ENCODE results near the gene C5orf63.
"Not testable (repeated sequence)": the region's sequence is repeated elsewhere in the genome, so short reads cannot be mapped to it uniquely, and the experiment has no call there.

Gene C5orf63
- total RNA-seq, result 3.1 to 3.6 reads per million in 2 donors

GRCh38 chr5:127072861-127073846 is at the start of gene C5orf63:
C5orf63 (minus strand) TSS chr5:127073502; CDS start chr5:127058995, 14,507 bp downstream.
- DNase-seq, result peak; percentile 34 to 88 (median 51)

GRCh38 chr5:127112347-127112864 is 39.1 kb upstream of the C5orf63 start:
- no peak for DNase-seq

GRCh38 chr5:127111112-127111511 is 37.8 kb upstream of the C5orf63 start:
- no peak for DNase-seq

GRCh38 chr5:127108624-127109260 is 35.4 kb upstream of the C5orf63 start:
- not testable (repeated sequence) for DNase-seq

- no peak for DNase-seq
Measured at GRCh38 chr5:127101935-127102334, 28.6 kb upstream of the C5orf63 start.

- no peak for DNase-seq
Measured at GRCh38 chr5:127101533-127101932, 28.2 kb upstream of the C5orf63 start.

GRCh38 chr5:127098241-127098640 is 24.9 kb upstream of the C5orf63 start:
- no peak for DNase-seq

GRCh38 chr5:127097278-127097677 is 24.0 kb upstream of the C5orf63 start:
- DNase-seq, result no peak

- DNase-seq, result no peak
Measured at GRCh38 chr5:127096328-127096993, 23.2 kb upstream of the C5orf63 start.

- no peak for DNase-seq
Measured at GRCh38 chr5:127094161-127094814, 21.0 kb upstream of the C5orf63 start.

- DNase-seq, result no peak
Measured at GRCh38 chr5:127092690-127093089, 19.4 kb upstream of the C5orf63 start.

- no peak for DNase-seq
Measured at GRCh38 chr5:127089191-127089590, 15.9 kb upstream of the C5orf63 start.

- no peak for DNase-seq
Measured at GRCh38 chr5:127088251-127088650, 14.9 kb upstream of the C5orf63 start.

GRCh38 chr5:127086589-127086988 is 13.3 kb upstream of the C5orf63 start:
- DNase-seq, result no peak

GRCh38 chr5:127085796-127086195 is 12.5 kb upstream of the C5orf63 start:
- no peak for DNase-seq

- DNase-seq, result no peak
Measured at GRCh38 chr5:127085371-127085770, 12.1 kb upstream of the C5orf63 start.

- no peak for DNase-seq
Measured at GRCh38 chr5:127084656-127085055, 11.4 kb upstream of the C5orf63 start.

GRCh38 chr5:127083711-127084110 is 10.4 kb upstream of the C5orf63 start:
- DNase-seq, result no peak

GRCh38 chr5:127079994-127080491 is 6.7 kb upstream of the C5orf63 start:
- DNase-seq, result no peak

- no peak for DNase-seq
Measured at GRCh38 chr5:127077366-127077765, 4.1 kb upstream of the C5orf63 start.

GRCh38 chr5:127076315-127077129 is 3.2 kb upstream of the C5orf63 start:
- DNase-seq, result no peak

All from T-helper 2 cell (primary cell).